GM18867 (cell line): ENCODE measurements around the gene DDR1.
"Not testable (repeated sequence)": the region's sequence is repeated elsewhere in the genome, so short reads cannot be mapped to it uniquely, and the experiment has no call there.

Experiments used
- ATAC-seq: cut with Tn5 transposase; IDR thresholded peaks from one replicate; pipeline ENCODE4 v1.9.1; 2021; ENCODE audit warnings: mild to moderate bottlenecking, moderate library complexity; ENCODE audit not compliant: unreplicated experiment

The DDR1 gene

GRCh38 chr6:30852459-30852858, 31.9 kb upstream of the DDR1 start:
- ATAC-seq = not testable (repeated sequence)

- ATAC-seq = no peak
Observed at GRCh38 chr6:30854285-30855040, 29.9 kb upstream of the DDR1 start.

GRCh38 chr6:30855429-30856075, 28.8 kb upstream of the DDR1 start:
- ATAC-seq = no peak

- no peak for ATAC-seq
Observed at GRCh38 chr6:30857112-30857511, 27.2 kb upstream of the DDR1 start.

GRCh38 chr6:30857549-30857948, 26.8 kb upstream of the DDR1 start:
- ATAC-seq = no peak

GRCh38 chr6:30859726-30860125, 24.6 kb upstream of the DDR1 start:
- not testable (repeated sequence) for ATAC-seq

GRCh38 chr6:30861257-30862048, 22.9 kb upstream of the DDR1 start:
- no peak for ATAC-seq

- no peak for ATAC-seq
Observed at GRCh38 chr6:30862156-30862875, 22.0 kb upstream of the DDR1 start.

- no peak for ATAC-seq
Observed at GRCh38 chr6:30864325-30864724, 20.0 kb upstream of the DDR1 start.

- ATAC-seq = not testable (repeated sequence)
Observed at GRCh38 chr6:30869241-30869749, 15.0 kb upstream of the DDR1 start.

GRCh38 chr6:30870546-30870945, 13.8 kb upstream of the DDR1 start:
- ATAC-seq = no peak

GRCh38 chr6:30871592-30872183, 12.6 kb upstream of the DDR1 start:
- ATAC-seq = no peak

- ATAC-seq = no peak
Observed at GRCh38 chr6:30873137-30873640, 11.1 kb upstream of the DDR1 start.

GRCh38 chr6:30873795-30874194, 10.5 kb upstream of the DDR1 start:
- ATAC-seq = not testable (repeated sequence)

GRCh38 chr6:30875244-30876038, 8.9 kb upstream of the DDR1 start:
- ATAC-seq = no peak

- no peak for ATAC-seq
Observed at GRCh38 chr6:30876039-30876730, 8.1 kb upstream of the DDR1 start.

- ATAC-seq = no peak
Observed at GRCh38 chr6:30877419-30878262, 6.7 kb upstream of the DDR1 start.
